Thoracic aorta (tissue), 2 donors: ENCODE data around the gene NUP153. TPM values are rescaled to one million over a fixed set of nuclear protein-coding genes. Genes with fewer than 3 reads are reported as not detected.

Source experiments
- ATAC-seq: fragments of 150-250 bp; one replicate; pipeline ENCODE4 v1.8.0; 2017; ENCODE audit warnings: low read depth; ENCODE audit not compliant: insufficient number of reproducible peaks, low FRiP score
- DNase-seq: peaks from one replicate; pipeline ENCODE4 v3.0.0-alpha.2; 2020; ENCODE audit warnings: low spot score
- H3K27ac ChIP-seq, 2 donors: fragments of 200-600 bp; sonication (generic); 1 replicate in 1 of 2; 2 replicates in 1 of 2; pipeline ENCODE4 v1.5.1; 2016; ENCODE audit warnings: mild to moderate bottlenecking in 2 of 2, moderate library complexity in 2 of 2
- H3K27me3 ChIP-seq: fragments of 200-600 bp; sonication (generic); replicated peaks from 2 replicates; pipeline ENCODE4 v1.6.0; 2016; ENCODE audit warnings: mild to moderate bottlenecking; ENCODE audit not compliant: insufficient read depth
- H3K36me3 ChIP-seq: fragments of 200-600 bp; sonication (generic); one replicate; pipeline ENCODE4 v1.5.1; 2016
- H3K4me1 ChIP-seq, 2 donors: fragments of 200-600 bp; sonication (generic); 1 replicate in 1 of 2; 2 replicates in 1 of 2; pipeline versions ENCODE4 v1.5.1 to v1.6.0; 2016; ENCODE audit warnings: low read depth in 2 of 2, mild to moderate bottlenecking in 1 of 2; ENCODE audit not compliant: control insufficient read depth in 1 of 2
- H3K4me3 ChIP-seq: fragments of 200-600 bp; sonication (generic); 2 replicates; pipeline ENCODE4 v1.5.1; 2016; ENCODE audit warnings: mild to moderate bottlenecking
- H3K9me3 ChIP-seq: fragments of 200-600 bp; sonication (generic); 2 replicates; pipeline ENCODE4 v1.5.1; 2016
- total RNA-seq, 2 donors: library from RNA; depleted of rRNA; stranded (reverse); fragments of >200 nt; gene quantifications; one replicate each; pipeline versions ENCODE4 v1.1.0 to v1.2.3, GENCODE V29; 2016
- TF ChIP-seq, protein P1 (sequence below): fragments of 200-600 bp; sonication (generic); IDR thresholded peaks from one replicate; pipeline ENCODE4 v1.5.1; 2019; ENCODE audit warnings: antibody characterized with exemption

The NUP153 gene
- total RNA-seq, 2 donors from 2014 or later, result 31.5 to 44.6 TPM

GRCh38 chr6:17705428-17705777, 1.3 kb downstream of the NUP153 start:
- no peaks in the 10 kb centered on the region for H3K9me3 ChIP-seq
- H3K27me3 ChIP-seq, result no peaks in the 10 kb centered on the region
- peaks cover 25 to 42% of the 10 kb centered on the region in 2 donors for H3K4me1 ChIP-seq
- no peaks in the 10 kb centered on the region for H3K36me3 ChIP-seq
- H3K4me3 ChIP-seq, result peak overlapping the region; percentile 99
- H3K27ac ChIP-seq, result peak overlapping the region; percentile 98 to 100
- ATAC-seq (peak; percentile 66), DNase-seq (peak; percentile 13)
- TF ChIP-seq, protein P1, sequence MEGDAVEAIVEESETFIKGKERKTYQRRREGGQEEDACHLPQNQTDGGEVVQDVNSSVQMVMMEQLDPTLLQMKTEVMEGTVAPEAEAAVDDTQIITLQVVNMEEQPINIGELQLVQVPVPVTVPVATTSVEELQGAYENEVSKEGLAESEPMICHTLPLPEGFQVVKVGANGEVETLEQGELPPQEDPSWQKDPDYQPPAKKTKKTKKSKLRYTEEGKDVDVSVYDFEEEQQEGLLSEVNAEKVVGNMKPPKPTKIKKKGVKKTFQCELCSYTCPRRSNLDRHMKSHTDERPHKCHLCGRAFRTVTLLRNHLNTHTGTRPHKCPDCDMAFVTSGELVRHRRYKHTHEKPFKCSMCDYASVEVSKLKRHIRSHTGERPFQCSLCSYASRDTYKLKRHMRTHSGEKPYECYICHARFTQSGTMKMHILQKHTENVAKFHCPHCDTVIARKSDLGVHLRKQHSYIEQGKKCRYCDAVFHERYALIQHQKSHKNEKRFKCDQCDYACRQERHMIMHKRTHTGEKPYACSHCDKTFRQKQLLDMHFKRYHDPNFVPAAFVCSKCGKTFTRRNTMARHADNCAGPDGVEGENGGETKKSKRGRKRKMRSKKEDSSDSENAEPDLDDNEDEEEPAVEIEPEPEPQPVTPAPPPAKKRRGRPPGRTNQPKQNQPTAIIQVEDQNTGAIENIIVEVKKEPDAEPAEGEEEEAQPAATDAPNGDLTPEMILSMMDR, result no peak

- no peak overlapping the region for H3K4me3 ChIP-seq
- no peak for ATAC-seq
- H3K27ac ChIP-seq, result peak overlapping the region; percentile 33 to 100
- peak; percentile 18 for DNase-seq
- H3K4me1 ChIP-seq, result peaks cover 27 to 52% of the 10 kb centered on the region in 2 donors
- TF ChIP-seq, protein P1, result no peak
- no peaks in the 10 kb centered on the region for H3K9me3 ChIP-seq
- H3K27me3 ChIP-seq, result no peaks in the 10 kb centered on the region
- H3K36me3 ChIP-seq, result no peaks in the 10 kb centered on the region
These were observed 3.5 kb downstream of the NUP153 start for GRCh38 chr6:17703256-17703694.

DNA sequence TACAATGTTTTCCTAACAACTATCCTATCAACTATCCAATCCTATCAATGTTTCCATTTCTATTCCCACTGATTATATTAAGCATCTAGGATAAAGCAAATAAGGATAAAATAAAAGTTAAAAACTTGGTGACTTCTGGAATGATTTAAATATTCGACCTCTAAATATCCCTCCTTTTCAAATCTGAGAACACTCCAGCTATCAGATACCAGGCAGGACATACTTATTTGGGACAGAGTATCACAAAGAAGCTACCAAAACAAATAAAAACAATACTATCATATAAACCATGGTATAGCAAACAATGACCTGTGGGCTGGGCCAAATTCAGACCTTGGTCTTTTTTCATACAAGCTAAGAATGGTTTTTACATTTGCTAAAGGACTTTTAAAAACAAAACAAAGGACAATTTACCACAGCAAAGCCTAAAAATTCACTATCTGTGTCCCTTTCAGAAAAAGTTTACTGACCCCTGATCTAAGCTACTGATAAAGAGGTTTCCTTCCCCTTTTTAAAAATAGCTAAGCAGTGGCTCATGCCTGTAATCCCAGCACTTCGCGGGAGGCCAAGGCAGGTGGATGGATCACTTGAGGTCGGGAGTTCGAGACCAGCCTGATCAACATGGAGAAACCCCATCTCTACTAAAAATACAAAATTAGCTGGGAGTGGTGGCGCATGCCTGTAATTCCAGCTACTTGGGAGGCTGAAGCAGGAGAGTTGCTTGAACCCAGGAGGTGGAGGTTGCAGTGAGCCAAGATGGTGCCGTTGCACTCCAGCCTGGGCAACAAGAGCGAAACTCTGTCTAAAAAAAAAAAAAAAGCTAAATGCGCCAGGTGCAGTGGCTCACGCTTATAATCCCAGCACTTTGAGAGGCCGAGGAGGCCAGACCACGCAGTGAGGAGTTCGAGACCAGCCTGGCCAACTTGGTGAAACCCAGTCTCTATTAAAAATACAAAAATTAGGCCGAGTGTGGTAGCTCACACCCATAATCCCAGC, 6.0 kb downstream of the NUP153 start:
- peaks cover 27 to 47% of the 10 kb centered on the region in 2 donors for H3K4me1 ChIP-seq

GRCh38 chr6:17691925-17692538, 14.7 kb downstream of the NUP153 start:
- peaks cover 18 to 39% of the 10 kb centered on the region in 2 donors for H3K4me1 ChIP-seq
- H3K27ac ChIP-seq, result no peak overlapping the region
- no peak overlapping the region for H3K4me3 ChIP-seq
- no peaks in the 10 kb centered on the region for H3K36me3 ChIP-seq
- no peaks in the 10 kb centered on the region for H3K27me3 ChIP-seq
- no peak for ATAC-seq
- no peak for DNase-seq
- H3K9me3 ChIP-seq, result no peaks in the 10 kb centered on the region
- TF ChIP-seq, protein P1, result no peak

More for the DNA sequence above, 6.0 kb downstream of the NUP153 start:
- no peak for ATAC-seq
- no peak for DNase-seq
- Histone ChIP-seq H3K27me3 (no peaks in the 10 kb centered on the region), H3K27ac (no peak overlapping the region), H3K4me3 (no peak overlapping the region), H3K36me3 (no peaks in the 10 kb centered on the region), H3K9me3 (no peaks in the 10 kb centered on the region)
- TF ChIP-seq, protein P1, result no peak

- no peaks in the 10 kb centered on the region for H3K27me3 ChIP-seq
- ATAC-seq (no peak), DNase-seq (no peak)
- H3K9me3 ChIP-seq, result no peaks in the 10 kb centered on the region
- no peaks in the 10 kb centered on the region for H3K36me3 ChIP-seq
- TF ChIP-seq, protein P1, result no peak
- no peak overlapping the region for H3K27ac ChIP-seq
- H3K4me3 ChIP-seq, result no peak overlapping the region
- peaks cover 18 to 39% of the 10 kb centered on the region in 2 donors for H3K4me1 ChIP-seq
These were observed 18.2 kb downstream of the NUP153 start for GRCh38 chr6:17688481-17688880.
